K562 (cell line): ENCODE measurements around the gene ENOX2.

Experiments used
- SFPQ ChIP-seq: fragments of 200-400 bp; formaldehyde crosslinking; IDR thresholded peaks from 2 replicates; pipeline ENCODE4 v1.6.1; 2017; ENCODE audit warnings: mild to moderate bottlenecking, low read depth, low read length, moderate library complexity
- ZNF780A ChIP-seq: fragments of 250-450 bp; sonication (Bioruptor Pico); IDR thresholded peaks from 2 replicates; pipeline ENCODE4 v1.5.0; 2021; ENCODE audit warnings: mild to moderate bottlenecking

- no peak for TF ChIP-seq ZNF780A
- no peak for TF ChIP-seq SFPQ
Observed at GRCh38 chrX:130705591-130705990, 197.4 kb downstream of the ENOX2 start.
